Esophagus muscularis mucosa (tissue), 4 donors: Measurements from ENCODE around the gene HLA-DMA.

ENCODE experiments used
- EP300 ChIP-seq: sonication (generic); formaldehyde crosslinking; IDR thresholded peaks from one replicate; pipeline ENCODE4 v1.6.1; 2017; ENCODE audit warnings: antibody characterized with exemption
- POLR2A ChIP-seq: fragments of 450-650 bp; IDR thresholded peaks from one replicate; pipeline ENCODE4 v1.6.1; 2017; ENCODE audit warnings: antibody characterized with exemption, moderate library complexity, mild to moderate bottlenecking, low read depth
- POLR2AphosphoS5 ChIP-seq, 2 donors: sonication (generic); formaldehyde crosslinking; IDR thresholded peaks; one replicate each; pipeline ENCODE4 v1.6.1; 2017; ENCODE audit warnings: antibody characterized with exemption in 2 of 2
- TF ChIP-seq, protein P1 (sequence below), 3 experiments: fragments of 200-600 bp in 2 of 3; fragments of 450-650 bp in 1 of 3; sonication (generic) in 2 of 3; IDR thresholded peaks; one replicate each; pipeline ENCODE4 v1.5.1; 2017 to 2019; ENCODE audit warnings: antibody characterized with exemption in 3 of 3, mild to moderate bottlenecking in 2 of 3, moderate library complexity in 1 of 3

DNA sequence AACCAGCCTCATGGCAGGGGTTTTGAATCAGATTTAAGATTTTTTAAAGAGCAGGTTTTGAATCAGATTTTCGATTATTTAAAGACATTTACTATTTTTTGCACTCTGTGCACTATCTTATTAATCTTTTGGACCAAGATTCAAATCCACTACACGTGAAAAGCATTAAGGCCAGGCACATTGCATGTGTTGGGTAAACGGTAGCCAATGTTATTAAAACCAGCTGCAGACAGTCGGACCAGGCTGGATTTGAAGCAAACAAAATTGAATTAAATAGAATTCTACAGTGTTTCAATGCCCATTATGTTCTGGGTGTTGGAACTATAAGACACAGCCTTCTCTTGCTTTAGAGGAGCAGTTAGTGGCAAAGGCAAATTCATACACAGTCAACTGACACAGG, 48.8 kb upstream of the HLA-DMA start:
- TF ChIP-seq POLR2A (no peak), POLR2AphosphoS5 (IDR thresholded peaks at IDR 0.05) (no peak), EP300 (no peak)
- TF ChIP-seq, protein P1, sequence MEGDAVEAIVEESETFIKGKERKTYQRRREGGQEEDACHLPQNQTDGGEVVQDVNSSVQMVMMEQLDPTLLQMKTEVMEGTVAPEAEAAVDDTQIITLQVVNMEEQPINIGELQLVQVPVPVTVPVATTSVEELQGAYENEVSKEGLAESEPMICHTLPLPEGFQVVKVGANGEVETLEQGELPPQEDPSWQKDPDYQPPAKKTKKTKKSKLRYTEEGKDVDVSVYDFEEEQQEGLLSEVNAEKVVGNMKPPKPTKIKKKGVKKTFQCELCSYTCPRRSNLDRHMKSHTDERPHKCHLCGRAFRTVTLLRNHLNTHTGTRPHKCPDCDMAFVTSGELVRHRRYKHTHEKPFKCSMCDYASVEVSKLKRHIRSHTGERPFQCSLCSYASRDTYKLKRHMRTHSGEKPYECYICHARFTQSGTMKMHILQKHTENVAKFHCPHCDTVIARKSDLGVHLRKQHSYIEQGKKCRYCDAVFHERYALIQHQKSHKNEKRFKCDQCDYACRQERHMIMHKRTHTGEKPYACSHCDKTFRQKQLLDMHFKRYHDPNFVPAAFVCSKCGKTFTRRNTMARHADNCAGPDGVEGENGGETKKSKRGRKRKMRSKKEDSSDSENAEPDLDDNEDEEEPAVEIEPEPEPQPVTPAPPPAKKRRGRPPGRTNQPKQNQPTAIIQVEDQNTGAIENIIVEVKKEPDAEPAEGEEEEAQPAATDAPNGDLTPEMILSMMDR (IDR thresholded peaks at IDR 0.05): no peak
